C4-2B (cell line): ENCODE results near the gene FLVCR2.

Experiments
- CTCF ChIP-seq: fragments of 450-650 bp; conservative IDR thresholded peaks from 2 replicates; pipeline ENCODE4 v1.5.1; 2017; ENCODE audit warnings: mild to moderate bottlenecking
- ZFX ChIP-seq: fragments of 450-650 bp; IDR thresholded peaks from 2 replicates; pipeline ENCODE4 v1.6.1; 2017

- TF ChIP-seq CTCF (no peak), ZFX (no peak)
Measured at GRCh38 chr14:75542588-75543091, 35.8 kb upstream of the FLVCR2 start.
